Measurements from ENCODE around the gene PGM1.

DNA sequence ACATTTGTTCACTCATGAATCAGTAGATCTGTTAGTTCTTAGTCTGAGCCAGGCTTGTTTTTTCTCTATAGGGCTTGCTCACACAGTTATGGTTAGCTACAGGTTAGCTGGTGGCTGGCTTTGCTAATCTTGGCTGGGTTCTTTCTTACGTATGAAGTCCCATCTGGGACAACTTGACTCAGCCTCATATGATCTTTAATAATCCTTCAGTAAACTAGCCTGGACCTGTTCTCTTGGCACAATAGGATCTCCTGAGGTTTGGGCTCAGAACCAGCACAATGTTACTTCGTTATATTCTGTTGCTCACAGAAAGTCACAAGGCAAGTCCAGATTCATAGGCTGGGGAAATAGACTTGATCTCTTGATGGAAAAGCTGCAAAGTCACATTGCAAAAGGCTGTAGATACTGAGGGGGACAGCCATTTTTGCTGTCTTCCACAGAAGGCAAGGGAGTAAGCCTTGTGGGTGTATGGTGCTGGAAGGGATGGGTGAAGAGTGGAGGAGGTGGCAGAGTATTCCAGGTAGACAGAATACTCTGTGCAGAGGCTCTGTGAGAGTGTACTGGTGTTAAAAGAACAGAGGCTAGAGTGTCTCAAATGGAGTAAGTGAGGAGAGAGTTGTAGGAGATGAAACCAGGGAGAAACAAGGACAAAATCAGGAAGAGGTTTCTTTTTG, 45.5 kb upstream of the PGM1 start:
- no peak for TF ChIP-seq EZH2phosphoT487 (IDR thresholded peaks at IDR 0.05; ENCODE audit: borderline replicate concordance, low read length)
- TF ChIP-seq, protein P1, sequence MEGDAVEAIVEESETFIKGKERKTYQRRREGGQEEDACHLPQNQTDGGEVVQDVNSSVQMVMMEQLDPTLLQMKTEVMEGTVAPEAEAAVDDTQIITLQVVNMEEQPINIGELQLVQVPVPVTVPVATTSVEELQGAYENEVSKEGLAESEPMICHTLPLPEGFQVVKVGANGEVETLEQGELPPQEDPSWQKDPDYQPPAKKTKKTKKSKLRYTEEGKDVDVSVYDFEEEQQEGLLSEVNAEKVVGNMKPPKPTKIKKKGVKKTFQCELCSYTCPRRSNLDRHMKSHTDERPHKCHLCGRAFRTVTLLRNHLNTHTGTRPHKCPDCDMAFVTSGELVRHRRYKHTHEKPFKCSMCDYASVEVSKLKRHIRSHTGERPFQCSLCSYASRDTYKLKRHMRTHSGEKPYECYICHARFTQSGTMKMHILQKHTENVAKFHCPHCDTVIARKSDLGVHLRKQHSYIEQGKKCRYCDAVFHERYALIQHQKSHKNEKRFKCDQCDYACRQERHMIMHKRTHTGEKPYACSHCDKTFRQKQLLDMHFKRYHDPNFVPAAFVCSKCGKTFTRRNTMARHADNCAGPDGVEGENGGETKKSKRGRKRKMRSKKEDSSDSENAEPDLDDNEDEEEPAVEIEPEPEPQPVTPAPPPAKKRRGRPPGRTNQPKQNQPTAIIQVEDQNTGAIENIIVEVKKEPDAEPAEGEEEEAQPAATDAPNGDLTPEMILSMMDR (IDR thresholded peaks at IDR 0.05; ENCODE audit: low read depth, low read length, poor library complexity, severe bottlenecking), result no peak
